Neural progenitor cell (in vitro differentiated cells): ENCODE results near the gene FIP1L1. TPM values are rescaled to one million over a fixed set of nuclear protein-coding genes. Genes with fewer than 3 reads are reported as not detected.

ENCODE experiments used
- DNase-seq: peaks from one replicate; pipeline ENCODE4 v3.0.0-alpha.2; 2016; ENCODE audit warnings: low spot score
- H2AFZ ChIP-seq: fragments of 200-600 bp; sonication (generic); replicated peaks from 2 replicates; pipeline ENCODE4 v1.6.1; 2016; ENCODE audit warnings: antibody characterized with exemption
- H3F3A ChIP-seq: fragments of 200-600 bp; sonication (generic); 2 replicates; pipeline ENCODE4 v1.6.1; 2016; ENCODE audit warnings: antibody characterized with exemption, low read depth
- H3K27ac ChIP-seq: fragments of 200-600 bp; sonication (generic); 2 replicates; pipeline ENCODE4 v1.5.1; 2016; ENCODE audit warnings: mild to moderate bottlenecking
- H3K27me3 ChIP-seq: fragments of 200-600 bp; sonication (generic); 2 replicates; pipeline ENCODE4 v1.6.1; 2016; ENCODE audit warnings: mild to moderate bottlenecking, moderate library complexity
- H3K36me3 ChIP-seq: fragments of 200-600 bp; sonication (generic); 2 replicates; pipeline ENCODE4 v1.5.1; 2016
- H3K4me1 ChIP-seq: fragments of 200-600 bp; sonication (generic); 2 replicates; pipeline ENCODE4 v1.6.1; 2016; ENCODE audit warnings: mixed run types
- H3K4me2 ChIP-seq: fragments of 200-600 bp; sonication (generic); 2 replicates; pipeline ENCODE4 v1.6.1; 2016
- H3K4me3 ChIP-seq: fragments of 200-600 bp; sonication (generic); 2 replicates; pipeline ENCODE4 v1.5.1; 2016
- H3K79me2 ChIP-seq: fragments of 200-600 bp; sonication (generic); 2 replicates; pipeline ENCODE4 v1.6.1; 2016; ENCODE audit warnings: low read depth
- H3K9ac ChIP-seq: fragments of 200-600 bp; sonication (generic); 2 replicates; pipeline ENCODE4 v1.6.1; 2016
- H3K9me3 ChIP-seq: fragments of 200-600 bp; sonication (generic); 2 replicates; pipeline ENCODE4 v1.5.1; 2016; ENCODE audit warnings: low read depth
- H4K20me1 ChIP-seq: fragments of 200-600 bp; sonication (generic); 2 replicates; pipeline ENCODE4 v1.6.1; 2016; ENCODE audit warnings: low read depth
- H3K27ac Mint-ChIP-seq: 3 replicates; pipeline ENCODE4 v1.8.0; 2021; ENCODE audit warnings: mixed read lengths
- H3K27me3 Mint-ChIP-seq: 2 replicates; pipeline ENCODE4 v1.8.0; 2022; ENCODE audit warnings: low read depth, mild to moderate bottlenecking, inconsistent platforms, moderate library complexity, mixed read lengths; ENCODE audit not compliant: insufficient read depth
- H3K36me3 Mint-ChIP-seq: 3 replicates; pipeline ENCODE4 v1.8.0; 2021; ENCODE audit warnings: mixed read lengths
- H3K4me1 Mint-ChIP-seq: 3 replicates; pipeline ENCODE4 v1.8.0; 2021; ENCODE audit warnings: mixed read lengths
- H3K4me3 Mint-ChIP-seq: 3 replicates; pipeline ENCODE4 v1.8.0; 2021; ENCODE audit warnings: mild to moderate bottlenecking, moderate library complexity, mixed read lengths
- H3K9me3 Mint-ChIP-seq: 3 replicates; pipeline ENCODE4 v1.8.0; 2020; ENCODE audit warnings: mixed read lengths
- EZH2 ChIP-seq: fragments of 200-600 bp; sonication (generic); IDR thresholded peaks from 2 replicates; pipeline ENCODE4 v1.6.1; 2017; ENCODE audit warnings: antibody characterized with exemption, mild to moderate bottlenecking, moderate library complexity
- EZH2phosphoT487 ChIP-seq: fragments of 200-600 bp; sonication (generic); IDR thresholded peaks from 2 replicates; pipeline ENCODE4 v1.6.1; 2017; ENCODE audit warnings: antibody characterized with exemption
- total RNA-seq: library from RNA; depleted of rRNA; stranded (reverse); fragments of >200 nt; gene quantifications from 2 replicates; pipeline ENCODE4 v1.2.3, GENCODE V29; 2015; ENCODE audit warnings: low replicate concordance
- TF ChIP-seq, protein P1 (sequence below): fragments of 200-600 bp; sonication (generic); IDR thresholded peaks from 2 replicates; pipeline ENCODE4 v1.5.1; 2017; ENCODE audit warnings: antibody characterized with exemption, mild to moderate bottlenecking

FIP1L1 gene
- total RNA-seq, 1 donor from 2014 or later: 88.5 TPM

- TF ChIP-seq EZH2 (no peak), EZH2phosphoT487 (no peak)
- TF ChIP-seq, protein P1, sequence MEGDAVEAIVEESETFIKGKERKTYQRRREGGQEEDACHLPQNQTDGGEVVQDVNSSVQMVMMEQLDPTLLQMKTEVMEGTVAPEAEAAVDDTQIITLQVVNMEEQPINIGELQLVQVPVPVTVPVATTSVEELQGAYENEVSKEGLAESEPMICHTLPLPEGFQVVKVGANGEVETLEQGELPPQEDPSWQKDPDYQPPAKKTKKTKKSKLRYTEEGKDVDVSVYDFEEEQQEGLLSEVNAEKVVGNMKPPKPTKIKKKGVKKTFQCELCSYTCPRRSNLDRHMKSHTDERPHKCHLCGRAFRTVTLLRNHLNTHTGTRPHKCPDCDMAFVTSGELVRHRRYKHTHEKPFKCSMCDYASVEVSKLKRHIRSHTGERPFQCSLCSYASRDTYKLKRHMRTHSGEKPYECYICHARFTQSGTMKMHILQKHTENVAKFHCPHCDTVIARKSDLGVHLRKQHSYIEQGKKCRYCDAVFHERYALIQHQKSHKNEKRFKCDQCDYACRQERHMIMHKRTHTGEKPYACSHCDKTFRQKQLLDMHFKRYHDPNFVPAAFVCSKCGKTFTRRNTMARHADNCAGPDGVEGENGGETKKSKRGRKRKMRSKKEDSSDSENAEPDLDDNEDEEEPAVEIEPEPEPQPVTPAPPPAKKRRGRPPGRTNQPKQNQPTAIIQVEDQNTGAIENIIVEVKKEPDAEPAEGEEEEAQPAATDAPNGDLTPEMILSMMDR: no peak
- no peak overlapping the region for H3K4me3 ChIP-seq
- H3F3A ChIP-seq: no peaks in the 10 kb centered on the region
- H3K9ac ChIP-seq: no peak overlapping the region
- no peaks in the 10 kb centered on the region for H4K20me1 ChIP-seq
- no peaks in the 10 kb centered on the region for H3K4me1 ChIP-seq
- Mint-ChIP-seq H3K4me1 (peaks cover 3% of the 10 kb centered on the region), H3K4me3 (no peak overlapping the region), H3K27me3 (no peaks in the 10 kb centered on the region), H3K9me3 (no peaks in the 10 kb centered on the region), H3K27ac (no peak overlapping the region), H3K36me3 (peaks cover 38% of the 10 kb centered on the region)
- DNase-seq: no peak
- H2AFZ ChIP-seq: no peak overlapping the region
- peaks cover 25% of the 10 kb centered on the region for H3K36me3 ChIP-seq
- no peak overlapping the region for H3K27ac ChIP-seq
- H3K79me2 ChIP-seq: peaks cover 4% of the 10 kb centered on the region
- no peaks in the 10 kb centered on the region for H3K27me3 ChIP-seq
- H3K4me2 ChIP-seq: no peak overlapping the region
- no peaks in the 10 kb centered on the region for H3K9me3 ChIP-seq
These were observed 78.7 kb downstream of the FIP1L1 start for GRCh38 chr4:53456178-53456577.

- TF ChIP-seq, protein P1: no peak
- no peak for TF ChIP-seq EZH2phosphoT487
- no peak for TF ChIP-seq EZH2
- peaks cover 18% of the 10 kb centered on the region for H3K36me3 ChIP-seq
- H3K9me3 ChIP-seq: no peaks in the 10 kb centered on the region
- Mint-ChIP-seq H3K27me3 (no peaks in the 10 kb centered on the region), H3K4me1 (peaks cover 3% of the 10 kb centered on the region), H3K27ac (no peak overlapping the region), H3K36me3 (peaks cover 36% of the 10 kb centered on the region), H3K9me3 (no peaks in the 10 kb centered on the region), H3K4me3 (no peak overlapping the region)
- no peak overlapping the region for H3K4me3 ChIP-seq
- H3K9ac ChIP-seq: no peak overlapping the region
- no peak overlapping the region for H3K4me2 ChIP-seq
- no peaks in the 10 kb centered on the region for H3K27me3 ChIP-seq
- DNase-seq: no peak
- H4K20me1 ChIP-seq: no peaks in the 10 kb centered on the region
- no peaks in the 10 kb centered on the region for H3K79me2 ChIP-seq
- H3F3A ChIP-seq: peaks cover 3% of the 10 kb centered on the region
- no peak overlapping the region for H3K27ac ChIP-seq
- H2AFZ ChIP-seq: no peak overlapping the region
- H3K4me1 ChIP-seq: no peaks in the 10 kb centered on the region
These were observed 82.1 kb downstream of the FIP1L1 start for GRCh38 chr4:53459548-53459947.

DNA sequence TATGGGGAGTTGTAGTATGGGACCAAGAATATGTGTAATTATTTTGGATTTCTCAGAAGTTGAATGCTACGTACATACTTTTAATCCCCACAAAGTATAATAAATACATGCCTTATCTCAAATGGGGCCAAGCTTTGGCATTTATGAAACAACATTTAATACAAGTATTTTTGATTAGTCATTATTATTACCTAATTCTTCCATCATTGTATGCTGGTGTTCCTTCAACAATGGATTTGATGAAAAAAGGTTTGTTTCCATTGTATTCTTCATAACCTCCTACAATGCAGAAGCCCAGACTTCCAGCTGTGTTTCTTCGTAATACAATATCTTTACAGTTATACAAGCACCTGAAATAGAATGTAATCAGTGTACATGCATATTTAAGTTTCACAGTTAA lies 83.8 kb downstream of the FIP1L1 start:
- Histone ChIP-seq H3K9me3 (no peaks in the 10 kb centered on the region), H3K79me2 (no peaks in the 10 kb centered on the region), H2AFZ (no peak overlapping the region), H3K36me3 (peaks cover 5% of the 10 kb centered on the region), H3K9ac (no peak overlapping the region), H3F3A (peaks cover 3% of the 10 kb centered on the region), H4K20me1 (no peaks in the 10 kb centered on the region), H3K27ac (no peak overlapping the region), H3K4me2 (no peak overlapping the region), H3K4me3 (no peak overlapping the region), H3K4me1 (no peaks in the 10 kb centered on the region), H3K27me3 (no peaks in the 10 kb centered on the region)
- Mint-ChIP-seq H3K4me1 (peaks cover 3% of the 10 kb centered on the region), H3K36me3 (peaks cover 21% of the 10 kb centered on the region), H3K27ac (no peak overlapping the region), H3K9me3 (peaks cover 2% of the 10 kb centered on the region), H3K4me3 (no peak overlapping the region), H3K27me3 (no peaks in the 10 kb centered on the region)
- TF ChIP-seq EZH2 (no peak), EZH2phosphoT487 (no peak)
- TF ChIP-seq, protein P1: no peak
- no peak for DNase-seq
